ENCODE data around the gene MAPRE2.

MAPRE2 gene

DNA sequence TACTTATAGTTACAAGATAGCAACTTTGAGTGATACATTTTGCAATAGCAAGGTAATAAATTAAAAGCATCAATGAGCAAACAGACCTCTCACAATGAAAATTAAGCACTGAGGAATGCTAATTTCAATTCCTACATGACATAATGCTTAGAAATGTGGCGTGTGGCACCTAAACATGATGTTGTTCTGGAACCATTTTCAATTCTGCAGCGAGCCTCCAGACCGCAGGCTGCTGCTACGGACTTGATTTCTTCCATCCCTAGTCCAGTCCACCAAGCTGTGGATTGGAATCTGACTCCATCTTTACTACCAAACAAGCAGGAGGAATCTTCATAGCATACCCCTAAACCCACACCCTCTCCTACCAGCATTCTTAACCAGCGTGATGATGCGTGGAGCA, 140.9 kb downstream of the MAPRE2 start:
- DNase-seq (ENCODE audit: low spot score), result no peak

DNA sequence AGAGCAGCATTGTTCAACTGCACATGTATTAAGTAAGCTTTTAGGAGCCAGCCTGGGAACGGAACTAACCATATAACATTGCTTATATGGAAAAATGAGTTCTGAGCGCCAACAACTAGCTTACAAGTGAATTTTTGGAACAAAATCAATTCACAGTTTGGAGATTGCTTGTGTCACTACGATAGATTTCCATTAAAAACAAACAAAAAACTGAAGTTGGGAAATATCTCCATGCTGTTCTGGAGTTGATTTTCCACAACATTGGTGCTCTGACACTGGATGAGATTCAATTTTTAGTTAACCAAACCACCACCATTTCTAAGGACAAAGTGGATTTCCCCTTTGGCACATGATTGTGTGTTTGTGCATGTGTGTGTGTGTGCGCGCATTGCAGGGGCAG, 142.7 kb downstream of the MAPRE2 start:
- no peak for DNase-seq (ENCODE audit: low spot score)

DNA sequence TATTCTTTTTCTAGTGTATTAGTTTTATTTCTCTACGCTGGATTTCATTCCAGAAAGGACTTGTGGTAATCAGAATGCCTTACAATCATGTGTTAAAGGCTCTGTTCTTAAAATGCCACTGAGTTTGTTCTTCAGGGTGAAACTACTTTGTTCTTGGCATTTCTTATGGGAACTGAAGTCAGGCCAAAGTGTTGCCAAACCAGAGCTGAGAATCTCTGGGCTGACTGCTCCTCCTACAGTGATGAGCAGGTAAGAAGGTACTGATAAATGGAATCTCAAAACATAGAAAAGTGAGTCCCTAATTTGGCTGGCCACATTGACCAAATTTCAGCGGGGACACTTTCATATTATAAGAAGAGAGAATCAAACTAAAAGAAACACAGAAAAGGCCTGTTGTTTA, 144.6 kb downstream of the MAPRE2 start:
- DNase-seq (ENCODE audit: low spot score), result no peak

DNA sequence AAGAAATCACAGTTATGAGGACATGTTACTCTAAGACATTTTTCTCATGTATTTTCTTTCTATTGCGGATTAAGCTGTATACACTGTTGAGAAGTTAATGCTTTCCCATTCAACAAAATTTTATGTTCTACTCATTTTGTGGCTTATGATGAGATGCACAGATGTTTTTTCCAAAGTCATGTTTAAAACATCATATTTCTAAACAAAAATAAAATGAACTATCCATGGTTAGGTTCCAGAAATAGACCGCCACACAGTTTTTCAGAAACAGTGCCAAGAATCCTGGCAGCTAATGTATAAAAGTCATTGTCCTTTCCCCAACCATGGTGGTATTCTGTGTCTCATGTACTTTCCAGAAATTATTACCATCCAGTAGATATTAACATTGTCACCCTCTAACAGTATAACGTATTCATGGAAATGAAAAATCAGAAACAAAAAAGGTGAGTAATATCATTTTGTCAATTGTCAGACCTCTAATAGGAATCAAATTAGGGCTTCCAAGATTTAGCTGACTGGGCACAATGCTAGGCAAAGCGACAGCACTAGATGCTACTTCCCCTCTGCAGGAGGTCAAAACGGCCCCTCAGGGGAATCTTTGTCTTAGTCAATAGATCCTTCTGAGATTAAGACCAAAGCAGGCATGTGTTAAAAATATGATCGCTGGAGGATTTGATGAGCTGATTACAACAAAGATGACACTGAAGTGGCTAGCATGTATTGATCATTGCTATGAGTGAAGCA, 145.2 kb downstream of the MAPRE2 start:
- no peak for DNase-seq (ENCODE audit: low spot score)

DNA sequence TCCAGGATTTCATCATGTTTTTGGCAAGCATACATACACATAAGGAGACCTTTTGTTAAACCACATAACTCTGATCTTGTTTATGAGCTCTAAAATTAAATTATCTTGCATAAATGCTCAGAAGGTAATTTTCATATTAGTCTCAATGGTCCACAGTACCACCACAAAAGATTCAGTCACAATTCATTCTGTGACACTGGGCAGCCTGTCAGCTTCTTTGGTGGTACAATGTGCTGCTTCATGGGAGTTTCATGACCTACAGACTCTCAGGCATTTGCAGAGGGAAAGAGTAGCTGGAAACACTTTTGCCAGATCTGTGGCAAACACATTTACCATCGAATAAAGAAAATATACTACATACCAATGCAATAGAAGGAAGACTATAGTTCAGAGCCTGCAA, 148.3 kb downstream of the MAPRE2 start:
- DNase-seq (ENCODE audit: low spot score), result no peak

DNA sequence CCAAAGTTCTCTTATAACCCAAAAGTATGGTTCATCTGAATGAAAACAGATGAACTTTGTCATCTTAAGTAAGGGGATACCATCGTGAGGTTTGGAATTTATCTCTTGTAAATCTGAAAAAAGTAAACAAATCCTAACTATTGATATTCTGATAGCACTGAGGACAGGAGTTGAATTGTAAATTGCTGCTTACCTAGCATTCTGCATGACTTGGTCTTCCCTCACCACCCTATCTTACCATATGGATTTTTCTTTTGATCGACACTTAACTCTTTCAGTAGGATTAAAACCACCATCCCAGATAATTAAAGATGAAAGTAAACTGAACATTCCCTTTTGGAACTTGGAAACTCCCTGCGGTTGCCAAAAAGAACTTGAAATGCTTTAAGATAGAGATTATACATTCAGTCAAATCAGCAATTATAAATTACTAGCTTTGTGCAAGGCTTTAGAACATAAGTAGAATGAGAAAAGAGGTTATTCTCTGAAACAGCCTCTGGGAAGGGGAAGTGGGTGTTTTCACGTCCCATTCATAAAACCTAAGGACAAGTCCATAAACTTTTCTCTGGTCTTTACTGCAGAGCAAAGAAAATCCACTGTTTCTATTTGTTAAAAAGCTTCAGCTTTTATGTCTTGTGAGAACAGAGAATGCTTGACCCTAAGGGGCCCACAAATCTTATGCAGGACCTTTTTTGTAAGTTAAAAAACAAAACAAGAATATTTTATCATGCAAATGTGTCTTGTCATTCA, 149.9 kb downstream of the MAPRE2 start:
- no peak for DNase-seq (ENCODE audit: low spot score)

DNA sequence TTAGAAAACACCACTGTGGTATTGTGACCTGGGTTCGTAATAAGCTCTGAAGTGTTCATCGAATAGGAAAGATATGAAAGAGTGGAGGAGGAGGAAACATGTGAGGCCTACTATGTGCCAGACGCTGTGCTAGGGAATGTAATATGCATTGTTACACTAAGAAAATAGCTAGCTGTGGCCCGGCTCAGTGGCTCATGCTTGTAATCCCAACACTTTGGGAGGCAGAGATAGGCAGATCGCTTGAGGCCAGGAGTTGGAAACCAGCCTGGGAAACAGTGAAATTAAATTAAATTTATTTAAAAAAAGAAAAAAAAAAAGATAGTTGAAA, 150.4 kb downstream of the MAPRE2 start:
- no peak for DNase-seq (ENCODE audit: low spot score)

DNA sequence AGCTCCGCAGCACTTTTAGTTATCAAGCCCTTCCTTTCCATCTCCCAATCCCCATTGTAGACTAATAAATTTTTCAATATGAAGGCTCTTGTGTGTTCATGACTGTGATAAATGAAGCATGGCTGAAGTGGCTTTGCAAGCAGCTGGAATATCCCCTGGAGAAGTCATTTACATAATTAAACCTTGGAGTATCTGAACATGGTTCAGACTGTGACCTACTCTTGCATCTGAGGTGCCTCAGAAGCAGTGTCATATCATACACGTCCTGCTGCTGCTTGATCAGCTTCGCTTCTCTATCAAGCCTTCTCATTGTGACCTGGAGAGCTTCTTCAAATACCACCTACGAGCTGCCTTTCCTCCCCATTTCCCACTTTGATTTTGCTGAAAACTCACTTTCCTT, 151.2 kb downstream of the MAPRE2 start:
- no peak for DNase-seq (ENCODE audit: low spot score)
